HTR-8/SVneo (cell line): ENCODE data around the gene PLCXD3.
"Not testable (repeated sequence)": the region's sequence is repeated elsewhere in the genome, so short reads cannot be mapped to it uniquely, and the experiment has no call there.

ENCODE experiments used
- DNase-seq: peaks from one replicate; pipeline ENCODE4 v3.0.0; 2011; ENCODE audit warnings: low spot score, mixed read lengths; ENCODE audit not compliant: insufficient read length
- FAIRE-seq: peaks from 2 replicates; lab custom pipeline; 2011; peaks lifted over from hg19 to GRCh38; lab: Jason Lieb, UNC

Gene PLCXD3

GRCh38 chr5:41365369-41365768 is 145.0 kb downstream of the PLCXD3 start:
- FAIRE-seq (no peak), DNase-seq (no peak)

- no peak for FAIRE-seq
- DNase-seq, result no peak
Observed at GRCh38 chr5:41364346-41364745, 146.1 kb downstream of the PLCXD3 start.

GRCh38 chr5:41363343-41363986 is 146.9 kb downstream of the PLCXD3 start:
- DNase-seq (no peak), FAIRE-seq (no peak)

GRCh38 chr5:41356786-41357185 is 153.6 kb downstream of the PLCXD3 start:
- DNase-seq (no peak), FAIRE-seq (no peak)

- FAIRE-seq, result no peak
- no peak for DNase-seq
Observed at GRCh38 chr5:41349846-41350245, 160.6 kb downstream of the PLCXD3 start.

- FAIRE-seq, result no peak
- no peak for DNase-seq
Observed at GRCh38 chr5:41347569-41347968, 162.8 kb downstream of the PLCXD3 start.

GRCh38 chr5:41346609-41347008 is 163.8 kb downstream of the PLCXD3 start:
- FAIRE-seq (no peak), DNase-seq (no peak)

- FAIRE-seq, result no peak
- DNase-seq, result no peak
Observed at GRCh38 chr5:41345295-41345694, 165.1 kb downstream of the PLCXD3 start.

GRCh38 chr5:41339339-41339738 is 171.1 kb downstream of the PLCXD3 start:
- no peak for FAIRE-seq
- DNase-seq, result no peak

- peak; percentile 20 for FAIRE-seq
- no peak for DNase-seq
Observed at GRCh38 chr5:41338136-41338675, 172.2 kb downstream of the PLCXD3 start.

GRCh38 chr5:41337724-41338123 is 172.7 kb downstream of the PLCXD3 start:
- DNase-seq (no peak), FAIRE-seq (no peak)

GRCh38 chr5:41337216-41337615 is 173.2 kb downstream of the PLCXD3 start:
- DNase-seq (no peak), FAIRE-seq (no peak)

GRCh38 chr5:41336471-41336870 is 173.9 kb downstream of the PLCXD3 start:
- DNase-seq, result no peak

GRCh38 chr5:41335596-41336181 is 174.7 kb downstream of the PLCXD3 start:
- DNase-seq (no peak), FAIRE-seq (no peak)

More at GRCh38 chr5:41336471-41336870, 173.9 kb downstream of the PLCXD3 start:
- no peak for FAIRE-seq

GRCh38 chr5:41334758-41335157 is 175.6 kb downstream of the PLCXD3 start:
- FAIRE-seq (no peak), DNase-seq (no peak)

- DNase-seq, result no peak
- FAIRE-seq, result peak; percentile 23
Observed at GRCh38 chr5:41334221-41334620, 176.2 kb downstream of the PLCXD3 start.

- no peak for DNase-seq
- FAIRE-seq, result no peak
Observed at GRCh38 chr5:41325074-41325473, 185.3 kb downstream of the PLCXD3 start.

GRCh38 chr5:41322826-41323225 is 187.6 kb downstream of the PLCXD3 start:
- not testable (repeated sequence) for FAIRE-seq, DNase-seq

- FAIRE-seq, result no peak
Observed at GRCh38 chr5:41312478-41313060, 197.8 kb downstream of the PLCXD3 start.

GRCh38 chr5:41312066-41312465 is 198.3 kb downstream of the PLCXD3 start:
- DNase-seq (no peak), FAIRE-seq (no peak)

More at GRCh38 chr5:41312478-41313060, 197.8 kb downstream of the PLCXD3 start:
- DNase-seq, result no peak

GRCh38 chr5:41309275-41309674 is 201.1 kb downstream of the PLCXD3 start:
- no peak for FAIRE-seq

More at GRCh38 chr5:41309275-41309674, 201.1 kb downstream of the PLCXD3 start:
- DNase-seq, result no peak
